HG03571 (cell line): ENCODE results near the gene ZNF526.

Experiments
- ATAC-seq: cut with Tn5 transposase; IDR thresholded peaks from one replicate; pipeline ENCODE4 v1.9.1; 2021; ENCODE audit not compliant: unreplicated experiment

Gene ZNF526

DNA sequence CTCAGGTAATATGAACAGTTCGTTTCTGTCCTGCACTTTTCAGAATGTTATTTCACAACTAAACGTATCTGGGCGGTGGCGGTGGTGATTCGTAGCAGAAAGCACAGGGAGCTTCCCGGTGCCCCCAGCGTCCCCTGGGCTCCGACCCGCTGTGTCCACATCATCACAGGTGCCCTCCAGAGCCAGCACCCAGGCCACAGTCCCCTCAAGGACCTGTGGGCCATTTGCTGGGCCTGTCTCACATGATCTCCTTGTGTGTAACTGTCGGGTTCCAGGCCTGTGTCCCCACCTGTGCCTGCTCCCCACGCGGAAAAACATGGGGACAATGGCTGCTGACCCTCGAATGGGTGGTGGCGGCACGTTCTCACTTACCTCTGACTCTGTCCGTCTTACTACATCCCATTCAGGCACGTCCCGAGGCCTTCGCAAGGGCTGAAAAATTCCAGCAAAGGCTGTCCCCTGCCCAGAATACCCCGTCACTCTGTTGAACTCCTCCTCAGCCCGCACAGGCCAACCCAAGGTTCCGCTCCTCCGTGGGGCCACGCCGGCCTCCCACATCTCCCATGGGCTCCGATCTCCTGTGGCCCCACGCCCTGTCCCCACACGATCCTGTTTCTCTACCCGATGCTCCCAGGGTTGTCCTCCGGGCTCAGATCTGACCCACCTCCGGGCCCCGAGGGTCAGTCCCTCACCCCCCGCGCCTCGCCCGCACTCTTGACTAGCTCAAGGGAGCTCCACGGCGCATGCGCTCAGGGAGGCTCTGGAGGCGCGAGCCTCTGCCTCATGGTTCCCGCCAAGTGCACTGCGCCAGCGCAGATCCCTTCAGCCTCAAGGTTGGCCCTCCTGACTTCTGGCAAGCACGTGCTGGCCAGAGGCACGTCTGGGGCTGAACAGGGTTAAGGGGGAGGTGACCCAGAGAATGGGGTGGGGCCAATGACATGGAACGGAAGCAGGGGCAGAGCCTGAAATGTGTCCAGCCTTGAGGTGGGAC is 23.8 kb upstream of the ZNF526 start:
- no peak for ATAC-seq

DNA sequence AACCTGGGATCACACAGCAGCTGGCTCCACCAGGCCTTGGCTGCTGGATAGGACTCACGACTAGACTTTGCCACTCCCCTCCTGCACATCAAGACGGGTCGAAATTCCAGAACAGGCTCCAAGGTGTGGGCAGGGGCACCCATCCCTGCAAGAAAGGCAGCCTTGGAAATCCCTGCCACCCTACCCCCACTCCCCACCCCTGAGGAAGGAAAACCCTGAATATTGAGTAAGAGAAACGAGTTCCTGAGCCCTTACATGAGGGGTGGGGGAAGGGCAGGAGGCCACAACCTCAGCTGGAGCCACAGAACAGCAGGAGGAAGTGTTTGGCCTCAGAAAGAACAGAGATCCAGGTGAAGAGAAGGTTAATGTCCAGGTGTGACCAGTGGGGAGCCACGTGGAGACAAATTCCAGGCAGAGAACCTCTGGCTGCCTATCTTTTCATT is 22.7 kb upstream of the ZNF526 start:
- ATAC-seq = no peak

DNA sequence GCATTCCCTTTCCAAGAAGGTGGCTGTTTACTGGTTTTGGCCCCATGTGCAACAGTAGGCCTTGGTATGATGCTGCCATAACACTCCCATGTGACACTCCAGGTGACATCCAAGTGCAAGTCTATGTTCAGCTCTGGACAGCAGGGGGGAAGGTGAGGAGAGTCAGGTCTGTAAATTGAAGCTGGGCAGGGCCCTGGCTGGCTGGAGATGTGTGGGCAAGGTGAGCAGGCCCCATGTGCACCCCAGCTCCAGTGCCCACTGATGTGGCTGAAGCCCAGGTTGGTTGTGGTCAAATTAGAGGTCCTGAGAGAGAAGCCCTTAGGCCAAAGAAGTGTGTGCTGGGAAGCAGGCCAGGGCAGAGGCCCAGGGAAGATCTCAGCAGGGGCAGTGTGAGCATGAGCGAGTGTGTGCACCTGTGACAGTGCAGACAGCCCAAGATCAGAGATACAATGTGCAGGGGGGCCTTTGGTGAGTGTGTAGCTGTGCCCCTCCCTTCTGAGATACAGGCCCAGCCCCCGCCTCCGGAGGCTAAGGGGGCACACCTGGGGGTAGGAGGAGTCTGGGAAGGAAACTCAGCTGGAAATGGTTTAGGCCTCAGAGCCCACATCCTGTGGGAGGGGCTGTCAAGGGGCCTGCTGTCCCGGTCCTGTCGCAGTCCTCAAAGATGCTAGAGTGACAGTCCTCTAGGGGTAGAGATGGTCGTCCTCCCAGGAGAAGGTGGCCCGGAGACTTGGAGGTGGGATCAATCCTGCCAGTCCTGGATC is 21.3 kb upstream of the ZNF526 start:
- ATAC-seq = no peak

DNA sequence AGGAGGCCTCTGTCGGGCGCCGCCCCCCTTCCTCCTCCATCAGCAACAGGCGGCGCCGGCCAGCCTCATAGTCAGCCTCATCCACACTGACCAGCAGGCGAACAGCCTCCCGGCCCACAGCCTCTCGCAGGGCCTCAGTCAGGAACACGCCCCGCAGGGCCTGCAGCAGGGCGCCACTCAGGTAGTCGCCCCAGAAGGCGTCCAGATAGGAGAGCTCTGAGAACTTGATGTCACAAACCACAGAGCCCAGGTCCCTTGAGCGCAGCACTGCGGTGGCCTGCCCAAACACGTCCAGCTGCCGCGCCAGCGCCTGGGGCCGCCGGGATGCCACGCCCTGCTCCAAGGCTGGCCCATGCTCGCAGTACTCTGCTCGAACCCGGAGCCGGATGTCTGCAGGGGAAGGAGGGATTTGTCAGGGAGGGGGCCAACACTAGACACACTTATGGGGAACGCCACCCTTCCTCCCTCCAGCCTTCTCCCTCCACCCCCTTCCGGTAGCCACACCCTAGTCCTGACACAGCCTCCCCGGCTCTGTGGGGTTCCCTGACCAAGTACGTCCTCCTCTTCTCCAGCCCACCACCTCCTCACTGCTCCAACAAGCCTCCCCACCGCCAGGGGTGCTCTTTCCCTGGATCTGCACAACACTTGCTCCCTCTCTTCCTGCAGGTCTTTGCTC is 20.5 kb upstream of the ZNF526 start:
- ATAC-seq = no peak

DNA sequence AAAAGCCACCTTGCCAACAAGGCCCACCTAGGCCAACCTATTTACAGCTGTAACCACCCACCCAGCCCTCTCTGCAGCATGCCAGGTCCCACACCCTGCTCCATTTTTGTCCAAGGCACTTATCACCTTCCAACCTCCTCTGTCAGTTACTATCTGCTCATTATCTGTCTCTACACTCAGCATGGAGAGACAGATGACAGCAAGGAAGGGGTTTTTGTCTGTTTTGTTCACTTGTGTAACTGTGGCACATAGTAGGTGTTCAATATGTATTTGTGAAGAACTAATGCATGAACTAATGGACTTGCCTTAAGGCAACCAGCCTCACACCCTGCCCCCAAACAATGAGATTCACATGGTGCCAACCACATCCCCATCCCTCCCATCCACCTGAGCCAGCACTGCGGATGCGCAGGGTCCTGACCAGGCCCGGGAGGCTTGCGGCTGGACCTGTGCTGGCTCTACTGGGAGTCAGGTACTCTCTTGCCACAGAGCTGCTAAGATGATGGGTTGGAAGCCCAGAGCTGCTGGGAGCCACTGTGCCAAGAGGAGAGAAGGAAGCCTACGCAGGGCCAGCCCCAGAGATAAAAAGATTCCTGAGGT is 19.9 kb upstream of the ZNF526 start:
- ATAC-seq = no peak

DNA sequence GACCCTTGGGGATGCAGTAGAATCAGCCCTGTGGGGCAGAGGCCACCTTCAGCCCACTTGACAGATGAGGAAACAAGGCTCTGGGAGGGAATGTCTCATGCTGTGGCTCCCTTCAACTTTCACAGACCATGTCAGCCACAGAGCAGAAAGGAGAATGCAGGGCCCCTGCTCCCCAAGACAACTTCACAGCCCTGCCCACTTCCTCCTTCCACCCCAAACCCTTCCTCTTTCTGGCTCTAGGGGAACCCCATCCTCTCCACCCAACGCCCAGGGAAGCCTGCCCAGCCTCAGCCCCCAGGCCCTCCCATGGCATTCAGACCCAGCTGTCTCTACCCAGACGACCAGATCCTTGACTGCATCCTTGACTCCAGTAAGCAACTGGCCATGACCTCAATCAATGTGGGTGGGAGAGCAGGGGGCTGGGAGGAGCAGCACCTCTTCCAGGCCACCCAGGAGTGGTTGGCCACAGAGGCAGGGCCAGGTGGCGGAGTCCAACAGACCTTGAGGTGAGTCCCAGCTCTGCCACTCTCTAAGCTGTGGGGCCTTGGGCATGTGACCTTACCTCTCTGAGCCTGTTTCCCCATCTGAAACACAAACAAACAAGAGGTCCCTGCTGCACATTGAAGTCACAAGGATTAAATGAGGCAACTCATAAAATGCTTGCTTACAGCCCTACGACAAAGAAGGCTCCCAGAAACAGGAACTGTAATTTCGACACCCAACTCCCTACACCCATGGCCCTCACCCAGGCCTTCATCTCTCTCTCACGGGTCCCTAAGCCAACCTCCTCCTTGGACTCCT is 18.4 kb upstream of the ZNF526 start:
- no peak for ATAC-seq

DNA sequence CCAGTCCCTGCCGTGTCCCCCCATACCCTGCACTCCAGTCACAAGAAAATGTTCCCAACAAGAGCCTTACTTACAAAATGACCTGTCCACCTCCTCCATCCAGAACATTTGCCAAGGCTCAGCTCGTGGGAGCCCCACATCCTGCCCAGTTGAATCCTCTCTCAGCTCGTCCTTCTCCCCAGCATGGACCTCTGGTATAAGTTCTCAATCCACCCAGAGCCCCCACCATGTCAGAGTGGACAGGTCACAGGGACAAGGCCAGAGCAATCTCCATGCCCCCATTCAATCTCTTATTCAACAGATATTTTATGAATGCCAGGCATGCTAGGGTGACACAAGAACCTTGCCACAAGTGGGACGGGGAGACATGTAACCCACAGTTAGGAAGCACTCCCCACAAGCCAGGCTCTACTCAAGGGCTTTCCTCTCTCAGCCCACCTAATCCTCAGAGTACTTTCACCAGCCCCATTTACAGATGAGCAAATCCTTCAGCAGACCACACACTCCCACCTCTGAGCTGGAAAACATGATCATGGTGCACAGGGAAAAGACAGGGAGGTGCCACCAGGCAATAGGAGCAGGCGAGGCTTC is 17.7 kb upstream of the ZNF526 start:
- ATAC-seq = no peak

DNA sequence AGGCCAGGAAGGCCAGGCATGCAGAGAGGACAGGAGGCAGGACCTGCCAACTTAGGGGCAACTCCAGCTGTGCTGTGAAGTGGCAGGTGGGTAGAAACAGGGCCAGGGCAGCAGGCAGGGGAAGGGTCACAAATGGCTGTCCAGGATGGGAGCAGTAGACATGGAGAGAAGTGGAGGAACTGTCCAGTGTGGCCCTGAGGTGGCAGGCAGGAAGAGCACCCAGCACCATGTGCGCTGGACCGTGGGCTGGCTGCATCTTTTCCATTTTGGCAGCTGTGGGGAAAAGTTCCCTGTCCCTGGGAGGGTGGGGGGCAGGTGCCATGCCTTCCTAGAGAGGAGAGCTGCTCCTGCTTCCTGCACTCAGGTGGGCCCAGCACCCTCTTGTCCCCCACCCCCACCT is 16.4 kb upstream of the ZNF526 start:
- no peak for ATAC-seq

DNA sequence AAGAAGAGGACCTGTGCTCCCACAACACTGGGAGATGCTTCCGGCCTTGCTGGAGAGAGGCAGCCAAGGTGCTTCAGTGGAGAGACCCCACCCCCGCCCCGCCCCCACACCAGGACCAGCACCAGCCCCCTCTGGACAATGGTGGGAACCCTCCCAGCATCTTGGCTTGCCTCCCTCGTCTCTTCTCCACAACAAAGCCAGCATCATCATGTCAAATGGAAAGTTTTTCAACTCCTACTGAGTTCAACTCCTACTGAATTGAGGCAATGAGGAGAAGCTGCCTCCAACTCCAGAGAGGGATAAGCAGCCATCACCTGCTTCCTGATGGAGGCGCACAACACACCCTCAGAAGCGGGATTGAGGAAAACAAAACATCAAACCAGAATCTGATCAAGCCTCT is 15.4 kb upstream of the ZNF526 start:
- ATAC-seq = no peak

DNA sequence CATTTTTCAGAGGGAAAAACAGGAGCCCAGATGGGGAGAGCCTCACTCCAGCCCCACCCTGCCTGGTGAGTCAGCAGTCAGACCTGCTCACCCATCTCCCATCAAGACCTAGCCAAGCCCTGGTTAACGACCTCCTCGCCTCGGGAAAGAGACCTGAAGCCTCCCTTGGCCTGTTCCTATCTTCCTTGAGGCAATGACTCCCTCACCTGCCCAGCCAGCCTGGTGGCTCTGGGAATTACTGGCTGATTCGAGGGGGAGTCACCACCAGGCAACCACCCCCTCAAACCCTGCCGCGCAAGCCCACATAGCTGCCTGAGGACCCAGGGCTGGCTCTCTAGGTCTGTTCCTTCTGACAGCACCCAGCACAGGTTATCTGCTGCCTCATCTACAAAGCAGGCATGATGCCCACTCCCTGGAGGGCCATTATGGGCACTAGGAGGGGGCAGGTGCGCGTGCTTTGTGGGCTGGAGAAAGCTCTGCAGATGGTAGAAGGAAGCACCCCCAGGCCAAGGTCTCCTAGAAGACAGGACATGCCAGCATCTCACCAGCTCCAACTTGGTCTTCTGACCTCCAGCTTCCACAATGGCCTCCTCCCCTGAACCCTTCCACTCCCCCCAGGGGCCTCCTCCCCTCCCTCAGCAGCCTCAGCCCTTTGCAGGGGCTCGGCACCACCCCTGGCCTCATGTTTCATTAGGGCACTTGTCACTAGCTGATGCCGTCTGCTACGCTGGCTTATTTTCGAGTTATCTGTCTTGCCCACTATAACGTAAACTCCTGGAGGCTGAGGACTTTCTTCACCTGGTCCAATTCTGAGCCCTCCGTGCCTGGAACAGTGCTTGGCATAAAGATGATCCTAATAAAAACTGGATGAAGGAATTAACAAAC is 13.0 kb upstream of the ZNF526 start:
- ATAC-seq = no peak

DNA sequence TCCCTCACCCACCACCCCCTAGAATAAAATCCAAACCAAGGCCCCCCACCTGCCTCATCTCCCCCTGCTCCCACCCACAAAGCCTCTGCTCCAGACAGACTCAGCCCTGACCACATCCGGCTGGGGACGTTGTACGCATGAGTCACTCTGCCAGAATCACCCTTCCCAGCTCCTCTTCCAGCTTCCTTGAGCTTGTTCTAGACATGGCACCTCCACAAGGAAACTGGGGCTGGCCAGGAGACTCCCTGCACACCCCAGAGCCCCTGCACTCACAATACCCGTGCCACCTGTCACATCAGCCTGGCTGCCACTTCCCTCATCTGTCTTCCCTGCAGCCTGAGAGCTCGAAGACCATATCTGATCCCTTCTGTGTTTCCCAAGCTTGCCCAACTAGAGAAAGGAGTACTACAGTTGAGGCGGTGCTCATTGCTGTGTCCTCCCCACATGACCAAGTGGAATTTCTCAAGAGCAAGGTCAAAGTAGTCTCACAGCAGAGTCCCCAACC is 12.3 kb upstream of the ZNF526 start:
- ATAC-seq = no peak

DNA sequence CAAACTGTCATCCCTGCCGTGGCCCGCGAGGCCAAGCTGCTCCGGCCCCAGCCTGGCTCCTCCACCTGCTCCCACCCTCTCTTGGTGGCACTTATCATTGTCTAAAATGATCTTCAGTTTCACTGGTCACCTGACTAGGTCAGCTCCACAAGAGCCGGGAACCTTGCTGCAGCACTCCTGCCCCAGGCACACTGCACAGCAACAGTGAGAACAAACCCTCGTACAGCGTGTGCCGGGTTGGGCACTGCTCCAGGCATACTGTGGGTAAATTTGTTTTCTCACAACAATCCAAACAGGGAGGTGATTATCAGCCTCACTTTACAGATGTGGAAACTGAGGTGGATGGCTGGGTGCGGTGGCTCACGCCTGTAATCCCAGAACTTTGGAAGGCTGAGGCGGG is 11.5 kb upstream of the ZNF526 start:
- ATAC-seq = no peak

DNA sequence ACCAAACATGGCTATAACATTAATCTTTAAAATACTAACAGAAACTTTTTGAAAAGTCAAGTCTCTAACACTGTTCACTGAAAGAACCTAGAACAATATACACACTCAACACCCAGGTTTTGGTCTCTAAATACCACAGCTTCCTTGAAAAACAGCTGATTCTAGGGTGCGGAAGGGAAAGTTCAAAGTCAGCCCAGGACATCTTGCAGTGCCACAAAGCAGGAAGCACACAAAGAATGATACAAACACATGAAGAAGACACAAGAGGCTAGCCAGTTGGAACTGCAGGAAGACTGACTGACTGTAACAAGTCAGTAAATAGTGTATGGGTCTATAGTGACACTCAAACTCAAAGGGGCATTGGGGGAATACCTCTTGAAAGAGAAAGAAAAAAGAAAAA is 7.2 kb upstream of the ZNF526 start:
- ATAC-seq = no peak

DNA sequence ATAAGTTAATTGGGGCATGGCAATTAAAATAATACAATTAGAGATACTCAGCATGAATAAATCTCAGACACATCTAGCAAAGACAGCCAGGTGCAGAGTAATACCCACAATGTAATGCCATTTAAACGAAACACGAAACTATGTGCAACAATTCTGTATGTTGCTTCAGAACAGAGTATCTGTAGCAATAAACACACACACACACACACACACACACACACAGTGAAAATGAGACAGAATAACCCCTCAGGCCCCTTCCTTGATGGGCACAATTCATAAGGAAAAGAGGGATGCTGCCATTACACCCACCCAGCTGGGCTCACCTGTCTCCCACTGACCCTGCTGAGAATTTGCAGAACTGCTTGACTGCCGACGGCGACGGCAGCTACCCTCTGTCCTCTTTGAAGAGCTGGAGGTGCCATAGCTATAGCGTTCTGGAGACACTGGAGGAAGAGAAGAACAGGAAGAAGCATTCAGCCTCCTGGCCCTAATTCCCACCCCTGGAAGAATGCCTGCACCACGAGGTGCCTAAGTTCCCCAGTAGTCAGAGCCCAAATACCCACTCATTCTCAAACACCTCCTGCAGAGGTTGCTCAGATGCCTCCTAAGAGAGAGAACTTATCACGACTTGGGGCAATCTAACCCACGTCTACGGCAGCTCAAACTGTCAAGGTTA is 5.2 kb upstream of the ZNF526 start:
- ATAC-seq = no peak

DNA sequence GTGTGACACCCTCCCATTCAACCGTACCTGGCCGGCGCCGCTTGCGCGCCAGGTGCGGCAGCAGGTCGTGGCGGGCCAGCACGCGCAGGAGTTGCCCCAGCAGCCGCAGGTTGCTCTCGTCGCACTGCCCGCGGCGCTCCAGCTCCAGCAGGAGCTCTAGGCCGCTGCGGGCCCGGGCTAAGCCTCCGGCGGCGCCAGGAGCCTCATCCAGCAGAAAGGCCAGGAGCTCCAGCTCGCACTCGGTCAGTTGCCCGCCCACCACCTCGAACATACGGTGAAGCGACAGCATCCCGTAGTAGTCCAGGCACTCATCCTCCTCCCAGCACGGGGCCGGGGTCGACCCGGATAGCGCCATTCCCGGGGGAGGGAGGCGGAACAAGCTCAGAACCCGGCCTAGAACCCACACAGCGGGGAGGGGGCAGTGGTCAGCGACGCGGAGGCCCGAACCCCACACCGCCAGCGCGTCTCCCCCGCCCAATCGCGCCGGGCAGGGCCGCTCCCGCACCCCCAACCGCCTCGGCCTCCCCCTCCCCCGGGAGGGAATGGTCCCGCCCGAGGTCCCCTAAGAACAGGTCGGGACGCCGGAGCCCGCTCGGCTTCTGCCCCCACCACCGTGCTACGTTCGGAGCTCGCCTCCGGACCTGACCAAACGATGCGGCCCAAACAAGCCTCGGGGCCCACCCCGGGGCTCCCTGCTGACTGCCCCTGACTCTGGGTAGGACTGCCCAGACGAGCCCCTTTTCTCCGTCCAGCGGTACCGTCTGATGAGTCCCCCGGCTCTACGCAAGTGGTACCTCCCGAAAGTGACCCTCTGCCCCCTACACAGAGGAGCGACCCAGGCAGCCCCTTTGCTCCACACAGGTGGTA is 3.2 kb upstream of the ZNF526 start:
- ATAC-seq = no peak

DNA sequence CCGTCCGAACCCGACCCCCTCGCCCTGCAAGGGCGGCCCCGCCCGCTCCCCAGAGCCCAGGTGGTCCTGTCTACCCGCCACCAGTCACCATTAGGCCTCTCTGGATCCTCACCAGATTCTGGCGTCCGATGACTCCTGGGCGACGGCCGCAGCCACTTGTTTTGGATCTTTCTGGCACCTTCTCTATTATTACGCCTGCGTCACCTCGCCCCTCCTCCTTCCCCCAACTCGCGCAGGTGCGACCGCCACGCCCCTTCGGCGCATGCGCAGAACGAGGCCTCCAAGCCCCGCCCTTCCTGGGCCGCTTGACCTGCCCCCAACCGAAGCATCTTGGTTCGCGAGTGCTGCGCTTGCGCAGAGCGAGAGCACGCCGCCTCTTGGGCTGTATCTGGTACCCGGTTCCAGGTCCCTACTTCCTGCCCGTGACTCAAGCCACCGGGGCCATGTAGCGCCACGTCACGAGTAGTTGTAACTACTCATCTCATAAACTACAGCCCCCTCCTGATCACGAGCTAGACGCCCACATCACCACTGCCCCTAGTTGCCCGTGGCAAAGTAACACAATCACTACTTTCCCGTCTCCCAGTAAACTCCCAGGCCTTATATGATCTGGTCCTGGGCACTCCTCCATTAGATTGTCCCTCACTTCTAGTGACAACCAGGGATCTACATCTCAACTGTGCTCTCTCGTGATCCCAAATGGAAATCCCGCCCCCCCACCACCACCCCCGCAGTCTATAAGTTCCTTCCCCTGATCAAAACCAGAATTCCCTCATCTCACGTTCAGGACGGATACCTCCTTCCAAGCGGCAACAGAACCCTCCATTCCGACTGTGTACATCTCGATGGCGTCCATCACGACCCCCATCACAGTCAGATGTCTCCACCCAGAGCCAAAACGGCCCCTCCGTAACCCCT is 2.3 kb upstream of the ZNF526 start, which contains the start of gene DEDD2:
DEDD2 (minus strand) TSS at position 158 of the 918 bp plus-strand sequence. CDS start 670 bp downstream, outside the sequence.
- peak; percentile 70 for ATAC-seq
